ENCODE measurements around the gene CAPZB.

Gene CAPZB

GRCh38 chr1:19426294-19427086 lies 58.8 kb downstream of the CAPZB start:
- FAIRE-seq: no peak

GRCh38 chr1:19425646-19426239 lies 59.6 kb downstream of the CAPZB start:
- FAIRE-seq: no peak

- FAIRE-seq: no peak
These were observed 60.4 kb downstream of the CAPZB start for GRCh38 chr1:19424651-19425570.

- FAIRE-seq: no peak
These were observed 62.2 kb downstream of the CAPZB start for GRCh38 chr1:19423130-19423529.

GRCh38 chr1:19421365-19421764 lies 64.0 kb downstream of the CAPZB start:
- no peak for FAIRE-seq

GRCh38 chr1:19420606-19421005 lies 64.7 kb downstream of the CAPZB start:
- no peak for FAIRE-seq

- FAIRE-seq: no peak
These were observed 65.6 kb downstream of the CAPZB start for GRCh38 chr1:19419691-19420090.

GRCh38 chr1:19418503-19418971 lies 66.8 kb downstream of the CAPZB start:
- FAIRE-seq: no peak

- FAIRE-seq: no peak
These were observed 68.3 kb downstream of the CAPZB start for GRCh38 chr1:19416921-19417470.

- FAIRE-seq: no peak
These were observed 69.2 kb downstream of the CAPZB start for GRCh38 chr1:19416145-19416544.

GRCh38 chr1:19414515-19415121 lies 70.7 kb downstream of the CAPZB start:
- no peak for FAIRE-seq

- FAIRE-seq: no peak
These were observed 71.3 kb downstream of the CAPZB start for GRCh38 chr1:19413999-19414398.

GRCh38 chr1:19412654-19413053 lies 72.7 kb downstream of the CAPZB start:
- no peak for FAIRE-seq

GRCh38 chr1:19411612-19412011 lies 73.7 kb downstream of the CAPZB start:
- FAIRE-seq: no peak

GRCh38 chr1:19410393-19410792 lies 74.9 kb downstream of the CAPZB start:
- no peak for FAIRE-seq

GRCh38 chr1:19409477-19410341 lies 75.6 kb downstream of the CAPZB start:
- no peak for FAIRE-seq

- no peak for FAIRE-seq
These were observed 77.7 kb downstream of the CAPZB start for GRCh38 chr1:19407494-19408096.

- no peak for FAIRE-seq
These were observed 78.7 kb downstream of the CAPZB start for GRCh38 chr1:19406680-19407079.

- FAIRE-seq: no peak
These were observed 79.4 kb downstream of the CAPZB start for GRCh38 chr1:19405761-19406487.

GRCh38 chr1:19405195-19405760 lies 80.1 kb downstream of the CAPZB start:
- no peak for FAIRE-seq
